GM21576 (cell line): ENCODE measurements around the gene LOXL4.

Source experiments
- ATAC-seq: cut with Tn5 transposase; IDR thresholded peaks from one replicate; pipeline ENCODE4 v1.9.1; 2021; ENCODE audit warnings: mild to moderate bottlenecking, moderate library complexity; ENCODE audit not compliant: unreplicated experiment

Gene LOXL4

DNA sequence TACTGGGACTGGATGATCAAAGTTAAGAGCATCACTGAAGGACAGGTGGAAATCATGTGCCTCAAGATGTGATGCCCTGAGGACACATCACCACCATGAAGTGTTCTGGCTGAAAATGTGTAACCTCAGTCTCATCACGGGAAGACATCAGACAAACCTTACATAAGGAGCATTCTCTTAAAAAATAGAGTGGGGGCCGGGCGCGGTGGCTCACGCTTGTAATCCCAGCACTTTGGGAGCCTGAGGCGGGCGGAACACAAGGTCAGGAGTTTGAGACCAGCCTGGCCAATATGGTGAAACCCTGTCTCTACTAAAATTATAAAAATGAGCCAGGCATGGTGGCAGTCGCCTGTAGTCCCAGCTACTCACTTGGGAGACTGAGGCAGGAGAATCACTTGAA, 65.6 kb downstream of the LOXL4 start:
- ATAC-seq: no peak

DNA sequence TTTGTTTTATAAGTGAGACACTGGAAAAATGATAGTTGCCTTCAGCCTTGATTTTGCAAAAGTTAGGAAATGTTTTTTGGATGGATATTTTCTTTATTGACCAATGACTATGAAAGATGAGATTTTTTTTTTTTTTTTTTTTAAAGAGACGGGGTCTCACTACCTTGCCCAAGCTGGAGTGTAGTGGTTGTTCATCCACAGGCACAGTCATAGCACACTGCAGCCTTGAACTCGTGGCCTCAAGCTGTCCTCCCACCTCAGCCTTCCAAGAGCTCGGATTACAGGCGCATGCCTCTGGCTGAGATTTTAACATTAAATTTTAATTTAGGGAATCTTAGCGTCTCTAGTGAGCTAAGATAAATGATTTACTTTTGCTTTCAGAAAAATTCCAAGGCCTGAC, 66.2 kb downstream of the LOXL4 start:
- no peak for ATAC-seq
